HepG2 (cell line): ENCODE results near the gene CFI.

Experiments used
- CBX1 ChIP-seq: IDR thresholded peaks from one replicate; pipeline ENCODE4 v1.6.1; 2016; ENCODE audit warnings: antibody characterized with exemption, low read depth
- DNMT1 ChIP-seq: sonication (generic); formaldehyde crosslinking; IDR thresholded peaks from 2 replicates; pipeline ENCODE4 v1.5.1; 2020; ENCODE audit warnings: mild to moderate bottlenecking, missing genetic modification reagents
- RAD21 ChIP-seq: fragments of 450-650 bp; formaldehyde crosslinking; IDR thresholded peaks from 2 replicates; pipeline ENCODE4 v1.5.0; 2020; ENCODE audit warnings: mild to moderate bottlenecking
- ZNF496 ChIP-seq: sonication (generic); formaldehyde crosslinking; IDR thresholded peaks from 2 replicates; pipeline ENCODE4 v1.8.1; 2023; ENCODE audit warnings: mild to moderate bottlenecking, moderate library complexity, missing genetic modification reagents; ENCODE audit not compliant: insufficient replicate concordance
- ZSCAN30 ChIP-seq: sonication (generic); formaldehyde crosslinking; IDR thresholded peaks from 2 replicates; pipeline ENCODE4 v1.5.0; 2020; ENCODE audit warnings: mild to moderate bottlenecking, missing genetic modification reagents
- TF ChIP-seq, protein P1 (sequence below): sonication (generic); formaldehyde crosslinking; IDR thresholded peaks from 2 replicates; pipeline ENCODE4 v1.5.0; 2020; ENCODE audit warnings: mild to moderate bottlenecking, missing genetic modification reagents, moderate library complexity
- TF ChIP-seq, protein P2 (sequence below): sonication (generic); formaldehyde crosslinking; conservative IDR thresholded peaks from 2 replicates; pipeline ENCODE4 v1.4.0; 2020; ENCODE audit warnings: missing genetic modification reagents

DNA sequence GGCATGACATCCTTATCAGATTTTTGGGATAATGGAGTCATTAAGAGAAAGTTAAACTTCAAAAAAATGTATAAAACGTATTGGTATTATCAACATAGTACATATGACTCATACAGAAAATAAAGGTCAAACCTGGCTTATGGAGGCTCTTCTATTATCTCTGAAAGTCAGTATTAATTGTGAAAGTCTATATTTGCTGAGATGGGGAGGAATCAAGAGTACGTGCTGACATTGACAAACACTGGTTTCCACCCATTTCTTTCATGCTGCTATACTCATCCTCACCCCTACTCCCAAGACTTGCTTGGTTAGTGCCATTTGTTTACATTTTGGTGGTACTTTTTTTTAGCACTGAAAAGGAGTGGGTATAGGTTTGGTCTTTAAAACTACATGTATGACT lies 41.1 kb downstream of the CFI start:
- TF ChIP-seq CBX1, result no peak
- TF ChIP-seq, protein P1, sequence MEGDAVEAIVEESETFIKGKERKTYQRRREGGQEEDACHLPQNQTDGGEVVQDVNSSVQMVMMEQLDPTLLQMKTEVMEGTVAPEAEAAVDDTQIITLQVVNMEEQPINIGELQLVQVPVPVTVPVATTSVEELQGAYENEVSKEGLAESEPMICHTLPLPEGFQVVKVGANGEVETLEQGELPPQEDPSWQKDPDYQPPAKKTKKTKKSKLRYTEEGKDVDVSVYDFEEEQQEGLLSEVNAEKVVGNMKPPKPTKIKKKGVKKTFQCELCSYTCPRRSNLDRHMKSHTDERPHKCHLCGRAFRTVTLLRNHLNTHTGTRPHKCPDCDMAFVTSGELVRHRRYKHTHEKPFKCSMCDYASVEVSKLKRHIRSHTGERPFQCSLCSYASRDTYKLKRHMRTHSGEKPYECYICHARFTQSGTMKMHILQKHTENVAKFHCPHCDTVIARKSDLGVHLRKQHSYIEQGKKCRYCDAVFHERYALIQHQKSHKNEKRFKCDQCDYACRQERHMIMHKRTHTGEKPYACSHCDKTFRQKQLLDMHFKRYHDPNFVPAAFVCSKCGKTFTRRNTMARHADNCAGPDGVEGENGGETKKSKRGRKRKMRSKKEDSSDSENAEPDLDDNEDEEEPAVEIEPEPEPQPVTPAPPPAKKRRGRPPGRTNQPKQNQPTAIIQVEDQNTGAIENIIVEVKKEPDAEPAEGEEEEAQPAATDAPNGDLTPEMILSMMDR, result no peak
- TF ChIP-seq DNMT1 (CRISPR knock-in tag), result no peak
- TF ChIP-seq, protein P2, sequence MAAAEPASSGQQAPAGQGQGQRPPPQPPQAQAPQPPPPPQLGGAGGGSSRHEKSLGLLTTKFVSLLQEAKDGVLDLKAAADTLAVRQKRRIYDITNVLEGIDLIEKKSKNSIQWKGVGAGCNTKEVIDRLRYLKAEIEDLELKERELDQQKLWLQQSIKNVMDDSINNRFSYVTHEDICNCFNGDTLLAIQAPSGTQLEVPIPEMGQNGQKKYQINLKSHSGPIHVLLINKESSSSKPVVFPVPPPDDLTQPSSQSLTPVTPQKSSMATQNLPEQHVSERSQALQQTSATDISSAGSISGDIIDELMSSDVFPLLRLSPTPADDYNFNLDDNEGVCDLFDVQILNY (CRISPR knock-in tag), result no peak
- no peak for TF ChIP-seq ZNF496 (CRISPR knock-in tag)
- no peak for TF ChIP-seq RAD21 (CRISPR knock-in tag)
- no peak for TF ChIP-seq ZSCAN30 (CRISPR knock-in tag)
